CD4-positive, alpha-beta T cell (primary cell): ENCODE measurements around the gene OBP2A. TPM values are rescaled to one million over a fixed set of nuclear protein-coding genes. Genes with fewer than 3 reads are reported as not detected.

Experiments
- ATAC-seq: fragments of 200-7000 bp; cut with Tn5 transposase; one replicate; pipeline ENCODE4 v1.10.0; 2022; ENCODE audit warnings: mild to moderate bottlenecking; ENCODE audit not compliant: poor library complexity
- CTCF ChIA-PET: fragments of 350-600 bp; sonication (Branson Sonifier 250); formaldehyde crosslinking; loops from one replicate; lab custom pipeline; 2021; ENCODE audit warnings: antibody characterized with exemption, inconsistent platforms; lab: Charles Lee
- POLR2A ChIA-PET: fragments of 350-600 bp; sonication (Branson Sonifier 250); formaldehyde crosslinking; loops from one replicate; lab custom pipeline; 2021; ENCODE audit warnings: antibody characterized with exemption, inconsistent platforms; lab: Charles Lee
- DNase-seq, 14 experiments: peaks; one replicate each; pipeline ENCODE4 v3.0.0-alpha.2; 2013 to 2020; ENCODE audit warnings: mixed read lengths in 2 of 14
- H3K27ac ChIP-seq, 2 donors: one replicate each; pipeline versions ENCODE4 v1.5.1 to v1.7.0; 2013; ENCODE audit warnings: low read length in 2 of 2, low read depth in 1 of 2, mild to moderate bottlenecking in 1 of 2
- H3K27me3 ChIP-seq, 2 experiments: 1 replicate in 1 of 2; 2 replicates in 1 of 2; pipeline versions ENCODE4 v1.6.1 to v1.7.0; 2013; ENCODE audit warnings: low read length in 2 of 2, control low read depth in 1 of 2, mild to moderate bottlenecking in 1 of 2, moderate library complexity in 1 of 2; ENCODE audit not compliant: insufficient read depth in 2 of 2, control insufficient read depth in 1 of 2
- H3K36me3 ChIP-seq: one replicate; pipeline ENCODE4 v1.6.1; 2013; ENCODE audit warnings: low read length, control low read depth; ENCODE audit not compliant: insufficient read depth
- H3K4me1 ChIP-seq: one replicate; pipeline ENCODE4 v1.6.1; 2013; ENCODE audit warnings: low read length, control low read depth; ENCODE audit not compliant: insufficient read depth
- H3K4me3 ChIP-seq: one replicate; pipeline ENCODE4 v1.5.1; 2013; ENCODE audit warnings: mild to moderate bottlenecking, low read length, moderate library complexity
- H3K9me3 ChIP-seq, 2 experiments: 1 replicate in 1 of 2; 2 replicates in 1 of 2; pipeline versions ENCODE4 v1.6.1 to v1.7.0; 2013; ENCODE audit warnings: low read length in 2 of 2, mild to moderate bottlenecking in 2 of 2, control low read depth in 1 of 2, moderate library complexity in 1 of 2; ENCODE audit not compliant: control insufficient read depth in 1 of 2, insufficient read depth in 1 of 2
- H3K27ac Mint-ChIP-seq: one replicate; pipeline ENCODE4 v1.8.0; 2020; ENCODE audit warnings: mixed read lengths
- H3K27me3 Mint-ChIP-seq: one replicate; pipeline ENCODE4 v1.8.0; 2021; ENCODE audit warnings: mixed read lengths
- H3K36me3 Mint-ChIP-seq: one replicate; pipeline ENCODE4 v1.8.0; 2021; ENCODE audit warnings: low read depth, mixed read lengths
- H3K4me1 Mint-ChIP-seq: one replicate; pipeline ENCODE4 v1.8.0; 2021; ENCODE audit warnings: low read depth, mixed read lengths
- H3K4me3 Mint-ChIP-seq: one replicate; pipeline ENCODE4 v1.8.0; 2020; ENCODE audit warnings: mild to moderate bottlenecking, mixed read lengths
- H3K9me3 Mint-ChIP-seq: one replicate; pipeline ENCODE4 v1.8.0; 2020; ENCODE audit warnings: mixed read lengths
- intact Hi-C, 2 experiments: fragments of 100-400 bp; cut with DNase I in 1 of 2; cut with micrococcal nuclease in 1 of 2; formaldehyde crosslinking; loops; one replicate each; pipeline versions ENCODE4 v1.15.1 to v1.9.0; 2023 to 2025; cut with DNase I, micrococcal nuclease
- total RNA-seq, 174 experiments: library from RNA in 2 of 174; stranded (reverse) in 2 of 174; gene quantifications; one replicate each; pipeline ENCODE4 v1.2.3 and lab custom pipeline; 2021 to 2026
- TF ChIP-seq, protein P1 (sequence below): fragments of 200-600 bp; IDR thresholded peaks from one replicate; pipeline ENCODE4 v1.8.0; 2022; ENCODE audit warnings: antibody characterized with exemption, mild to moderate bottlenecking

The OBP2A gene
- total RNA-seq, 2 experiments from 2014 or later = not detected

DNA sequence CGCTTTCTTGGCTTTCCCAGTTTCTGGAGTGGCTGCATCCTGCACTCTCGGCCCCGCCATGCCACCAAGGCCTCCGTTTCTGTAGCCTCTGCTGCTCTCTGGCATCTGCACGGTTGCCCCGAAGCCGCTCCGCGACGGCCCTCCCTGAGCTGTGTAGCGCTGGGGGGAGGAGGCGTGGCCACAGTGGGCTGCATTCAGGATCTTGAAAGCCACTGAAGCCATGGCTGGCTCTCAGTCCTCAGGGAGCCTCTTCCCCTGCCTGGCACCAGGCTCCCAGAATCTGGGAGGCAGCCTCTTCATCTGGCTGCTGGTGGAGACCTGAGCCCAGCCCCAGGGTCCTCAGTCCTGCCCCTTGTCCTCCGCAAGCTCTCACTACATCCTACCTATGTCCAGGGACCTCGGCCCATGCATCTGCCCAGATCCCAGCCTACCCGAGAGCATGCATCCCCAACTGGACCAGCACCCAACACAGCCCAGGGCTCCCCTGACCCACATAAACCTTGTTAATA, 40.7 kb downstream of the OBP2A start:
- no peak for ATAC-seq
- intact Hi-C loops = no loop called here
- H3K36me3 ChIP-seq = no peaks in the 10 kb centered on the region
- Mint-ChIP-seq H3K9me3 (no peaks in the 10 kb centered on the region), H3K4me1 (no peaks in the 10 kb centered on the region), H3K27me3 (peaks cover 24% of the 10 kb centered on the region), H3K4me3 (no peak overlapping the region), H3K27ac (no peak overlapping the region), H3K36me3 (no peaks in the 10 kb centered on the region)
- ChIA-PET CTCF (no interaction called here), POLR2A (no interaction called here)
- H3K4me1 ChIP-seq = no peaks in the 10 kb centered on the region
- H3K9me3 ChIP-seq = no peaks in the 10 kb centered on the region
- DNase-seq = peak in 1 of 14 experiments; percentile 22
- H3K27me3 ChIP-seq = peaks cover 0 to 8% of the 10 kb centered on the region in 2 experiments
- TF ChIP-seq, protein P1, sequence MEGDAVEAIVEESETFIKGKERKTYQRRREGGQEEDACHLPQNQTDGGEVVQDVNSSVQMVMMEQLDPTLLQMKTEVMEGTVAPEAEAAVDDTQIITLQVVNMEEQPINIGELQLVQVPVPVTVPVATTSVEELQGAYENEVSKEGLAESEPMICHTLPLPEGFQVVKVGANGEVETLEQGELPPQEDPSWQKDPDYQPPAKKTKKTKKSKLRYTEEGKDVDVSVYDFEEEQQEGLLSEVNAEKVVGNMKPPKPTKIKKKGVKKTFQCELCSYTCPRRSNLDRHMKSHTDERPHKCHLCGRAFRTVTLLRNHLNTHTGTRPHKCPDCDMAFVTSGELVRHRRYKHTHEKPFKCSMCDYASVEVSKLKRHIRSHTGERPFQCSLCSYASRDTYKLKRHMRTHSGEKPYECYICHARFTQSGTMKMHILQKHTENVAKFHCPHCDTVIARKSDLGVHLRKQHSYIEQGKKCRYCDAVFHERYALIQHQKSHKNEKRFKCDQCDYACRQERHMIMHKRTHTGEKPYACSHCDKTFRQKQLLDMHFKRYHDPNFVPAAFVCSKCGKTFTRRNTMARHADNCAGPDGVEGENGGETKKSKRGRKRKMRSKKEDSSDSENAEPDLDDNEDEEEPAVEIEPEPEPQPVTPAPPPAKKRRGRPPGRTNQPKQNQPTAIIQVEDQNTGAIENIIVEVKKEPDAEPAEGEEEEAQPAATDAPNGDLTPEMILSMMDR = no peak
- no peak overlapping the region for H3K4me3 ChIP-seq
- H3K27ac ChIP-seq = no peak overlapping the region

DNA sequence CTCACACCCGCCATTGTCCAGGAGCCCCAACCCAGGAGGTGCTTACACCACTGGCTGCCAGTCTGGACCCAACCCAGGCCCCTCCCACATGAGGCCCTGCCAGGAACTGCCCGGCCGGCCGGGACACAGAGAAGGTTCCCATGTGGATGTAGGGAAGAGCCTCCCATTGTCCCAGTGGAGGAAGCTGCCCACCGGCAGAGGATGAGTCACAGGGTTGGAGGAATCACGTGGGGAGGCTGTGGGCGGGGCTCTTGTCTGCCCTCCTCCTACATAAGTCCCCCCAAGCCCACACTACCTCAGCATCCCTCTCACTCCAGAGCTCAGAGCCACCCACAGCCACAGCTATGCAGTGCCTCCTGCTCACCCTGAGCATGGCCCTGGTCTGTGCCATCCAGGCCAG, 41.7 kb downstream of the OBP2A start:
- Mint-ChIP-seq H3K4me3 (no peak overlapping the region), H3K36me3 (no peaks in the 10 kb centered on the region), H3K27me3 (peaks cover 19% of the 10 kb centered on the region), H3K4me1 (no peaks in the 10 kb centered on the region), H3K27ac (no peak overlapping the region), H3K9me3 (no peaks in the 10 kb centered on the region)
- intact Hi-C loops = no loop called here
- Histone ChIP-seq H3K36me3 (no peaks in the 10 kb centered on the region), H3K9me3 (no peaks in the 10 kb centered on the region), H3K4me3 (no peak overlapping the region), H3K4me1 (no peaks in the 10 kb centered on the region), H3K27me3 (peaks cover 0 to 10% of the 10 kb centered on the region in 2 experiments), H3K27ac (no peak overlapping the region)
- no peak for DNase-seq
- POLR2A ChIA-PET = no interaction called here
- TF ChIP-seq, protein P1 = no peak
- CTCF ChIA-PET = no interaction called here
- ATAC-seq = no peak

DNA sequence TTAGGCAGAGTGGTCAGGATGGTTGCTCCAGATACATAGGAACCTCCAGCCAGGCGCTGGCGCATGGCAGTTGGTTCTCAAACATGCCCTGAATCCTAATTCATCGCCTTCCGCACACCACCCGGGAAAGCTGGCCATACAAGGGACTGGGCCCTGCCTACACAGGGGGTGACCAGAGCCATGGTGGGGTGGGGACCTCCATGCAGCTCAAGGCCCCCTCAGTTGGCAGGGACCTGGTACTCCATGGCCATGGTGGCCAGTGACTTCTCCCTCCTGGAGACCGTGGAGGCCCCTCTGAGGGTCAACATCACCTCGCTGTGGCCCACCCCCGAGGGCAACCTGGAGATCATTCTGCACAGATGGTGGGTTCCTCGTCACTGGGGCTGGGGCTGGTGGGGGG, 42.4 kb downstream of the OBP2A start:
- Mint-ChIP-seq H3K4me1 (no peaks in the 10 kb centered on the region), H3K27me3 (peaks cover 19% of the 10 kb centered on the region), H3K9me3 (no peaks in the 10 kb centered on the region), H3K36me3 (no peaks in the 10 kb centered on the region), H3K4me3 (no peak overlapping the region), H3K27ac (no peak overlapping the region)
- no peak overlapping the region for H3K27ac ChIP-seq
- TF ChIP-seq, protein P1 = no peak
- peaks cover 0 to 10% of the 10 kb centered on the region in 2 experiments for H3K27me3 ChIP-seq
- no peaks in the 10 kb centered on the region for H3K9me3 ChIP-seq
- POLR2A ChIA-PET = no interaction called here
- no peaks in the 10 kb centered on the region for H3K4me1 ChIP-seq
- intact Hi-C loops = no loop called here
- H3K36me3 ChIP-seq = no peaks in the 10 kb centered on the region
- DNase-seq (peak in 1 of 14 experiments; percentile 10), ATAC-seq (no peak)
- CTCF ChIA-PET = no interaction called here
- H3K4me3 ChIP-seq = no peak overlapping the region
